Inflammatory macrophage treated with lipopolysaccharide for 4 hours (primary cell): ENCODE data around the gene AVPR2.

ENCODE experiments used
- DNase-seq: peaks from one replicate; pipeline ENCODE4 v3.0.0-alpha.2; 2020

AVPR2 gene

DNA sequence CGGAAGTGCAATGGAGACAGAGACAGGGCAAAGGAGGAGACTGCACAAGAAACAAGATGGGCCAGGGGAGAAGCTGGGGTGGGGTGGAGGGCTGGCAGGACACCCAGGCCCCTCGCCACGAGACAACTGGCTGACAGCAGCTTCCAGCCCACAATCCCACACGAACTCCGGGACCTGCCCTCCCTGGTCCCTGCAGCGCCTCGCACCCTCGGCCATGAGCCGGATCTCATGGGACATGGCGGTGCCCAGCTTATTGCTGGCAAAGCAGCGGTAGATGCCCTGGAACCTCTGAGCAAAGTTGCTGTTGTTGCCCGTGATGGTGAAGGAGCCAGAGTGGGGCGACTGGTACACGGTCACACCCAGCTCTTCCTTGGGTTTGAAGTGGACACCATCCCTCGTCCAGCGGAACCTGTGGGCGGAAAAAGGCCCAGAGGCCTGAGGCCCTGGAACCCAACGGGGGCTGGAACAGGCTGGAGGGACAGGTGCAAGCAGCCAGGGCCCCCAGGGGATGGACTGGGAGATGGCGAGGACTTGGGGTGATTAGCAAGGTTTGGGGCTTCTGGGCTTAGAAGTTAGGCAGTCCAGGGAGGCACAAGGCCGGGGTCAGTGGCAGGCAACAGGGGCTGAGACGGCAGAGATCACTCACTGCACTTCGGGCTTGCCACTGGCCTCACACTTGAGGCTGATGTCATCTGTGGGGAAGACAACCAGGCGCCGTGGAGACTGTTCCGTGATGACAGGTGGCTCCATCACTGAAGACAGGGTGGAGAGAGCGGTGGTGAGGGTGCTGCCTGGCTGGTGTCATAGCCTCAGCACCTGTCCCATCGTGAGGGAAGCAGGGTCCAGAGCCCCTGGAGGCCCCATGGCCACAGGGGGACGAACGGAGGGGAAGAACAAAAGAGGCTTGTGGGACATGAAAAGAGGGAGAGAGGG, 32.3 kb upstream of the AVPR2 start:
- DNase-seq = no peak

DNA sequence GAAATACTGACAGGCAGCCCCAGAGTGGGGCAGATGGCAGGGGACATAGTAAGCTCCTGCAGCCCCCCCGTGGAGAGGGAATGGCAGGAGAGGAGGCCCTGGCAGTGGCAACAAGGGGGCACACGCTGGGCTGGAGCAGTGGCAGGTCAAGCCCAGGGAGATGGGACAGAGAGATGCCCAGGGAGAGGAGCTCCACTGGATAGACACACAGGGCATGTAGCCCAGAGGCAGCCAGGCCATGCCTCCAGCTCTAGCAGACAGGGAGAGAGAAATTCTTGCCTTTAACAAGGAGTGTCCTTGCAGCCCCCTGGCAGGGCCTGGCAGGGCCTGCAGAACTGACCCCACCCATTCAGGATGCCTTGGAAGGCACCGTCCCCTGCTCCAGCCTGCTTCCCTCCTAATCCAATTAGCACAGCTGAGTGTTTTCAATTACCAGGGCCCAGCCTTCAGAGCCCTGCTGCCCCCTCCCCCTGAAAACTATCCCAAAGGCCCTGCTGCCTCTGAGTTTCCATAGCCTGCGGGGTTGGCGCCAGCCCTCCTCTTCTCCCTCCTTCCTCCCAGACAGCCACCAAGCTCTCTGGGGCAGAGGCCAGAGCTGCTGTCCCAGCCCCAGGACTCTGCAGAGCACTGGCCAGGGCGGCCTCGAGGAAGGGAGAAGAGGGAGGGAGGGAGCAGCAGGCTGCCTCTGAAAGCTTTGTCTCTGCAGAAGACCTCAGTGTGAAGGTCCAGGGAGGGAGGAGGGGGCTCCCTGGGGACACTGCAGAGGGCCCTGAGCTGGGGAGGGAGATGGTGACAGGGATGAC, 31.0 kb upstream of the AVPR2 start:
- DNase-seq = no peak

DNA sequence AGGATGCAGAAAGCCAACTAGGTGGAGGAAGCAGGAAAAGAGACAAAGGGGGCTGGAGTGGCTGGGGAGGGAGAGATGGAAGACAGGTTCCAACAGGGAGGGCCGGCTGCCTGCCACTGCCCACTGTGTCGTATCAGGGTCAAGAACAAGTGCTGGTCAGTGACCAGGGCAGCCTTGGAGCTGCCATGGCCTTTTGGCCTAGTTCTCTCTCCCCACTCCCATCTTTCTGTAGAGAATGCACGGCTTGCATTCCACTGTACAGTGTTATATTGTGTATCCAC, 30.4 kb upstream of the AVPR2 start:
- no peak for DNase-seq

DNA sequence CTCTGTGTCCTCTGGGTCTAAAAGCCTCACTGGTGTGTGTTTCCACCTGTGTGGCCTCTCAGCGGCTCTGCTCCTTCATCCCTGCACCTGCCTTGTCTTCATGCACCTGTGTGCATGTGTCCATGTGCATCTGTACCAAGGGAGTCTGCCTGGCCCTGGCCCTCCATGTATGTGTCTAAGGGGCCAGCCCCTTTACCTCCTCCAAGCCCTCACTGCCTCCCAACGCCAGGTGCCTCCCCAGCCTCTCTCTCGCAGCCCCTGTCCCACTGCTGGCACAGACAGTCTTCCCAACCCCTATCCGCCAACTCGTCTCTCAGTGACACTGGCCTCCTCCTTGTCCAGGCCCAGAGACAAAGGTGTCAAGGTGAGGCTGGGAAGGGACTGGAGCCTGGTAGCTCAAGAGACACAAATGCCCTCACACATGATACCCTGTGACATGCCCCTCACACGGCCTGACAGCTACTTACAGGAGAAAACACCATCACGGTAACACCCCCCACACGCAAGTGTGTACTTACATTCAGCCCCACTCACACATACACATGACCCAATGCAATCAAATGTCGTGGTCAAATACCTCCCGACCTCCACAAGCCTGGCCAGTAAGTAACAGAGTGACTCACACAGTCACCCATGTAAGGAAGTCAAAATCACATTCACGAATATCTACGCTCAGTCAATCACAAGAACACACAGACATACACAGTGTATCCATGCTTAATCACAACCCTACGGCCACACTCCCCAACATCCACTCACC, 29.9 kb upstream of the AVPR2 start:
- DNase-seq = no peak

- no peak for DNase-seq
These were observed 28.9 kb upstream of the AVPR2 start for GRCh38 chrX:153875391-153876111.

DNA sequence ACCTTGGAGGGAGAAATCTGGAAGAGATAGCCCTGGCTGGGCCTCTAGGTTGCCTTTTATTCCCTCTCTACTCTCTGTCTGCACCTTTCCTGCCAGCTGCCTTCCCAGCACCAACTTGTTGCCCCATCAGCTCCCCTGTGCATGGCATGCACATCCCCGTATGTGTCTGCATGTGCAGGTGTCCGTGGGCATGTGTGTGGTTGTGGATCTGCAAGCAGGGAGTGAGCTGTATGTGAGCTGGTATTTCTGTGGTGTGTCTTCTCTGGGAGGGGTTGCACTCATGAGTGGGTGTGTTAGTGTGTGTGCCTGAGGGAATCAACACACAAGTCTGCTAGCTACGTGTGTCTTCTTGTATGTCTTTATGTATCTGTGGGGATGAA, 28.4 kb upstream of the AVPR2 start:
- DNase-seq = no peak

- DNase-seq = no peak
These were observed 26.8 kb upstream of the AVPR2 start for GRCh38 chrX:153877571-153878261.

DNA sequence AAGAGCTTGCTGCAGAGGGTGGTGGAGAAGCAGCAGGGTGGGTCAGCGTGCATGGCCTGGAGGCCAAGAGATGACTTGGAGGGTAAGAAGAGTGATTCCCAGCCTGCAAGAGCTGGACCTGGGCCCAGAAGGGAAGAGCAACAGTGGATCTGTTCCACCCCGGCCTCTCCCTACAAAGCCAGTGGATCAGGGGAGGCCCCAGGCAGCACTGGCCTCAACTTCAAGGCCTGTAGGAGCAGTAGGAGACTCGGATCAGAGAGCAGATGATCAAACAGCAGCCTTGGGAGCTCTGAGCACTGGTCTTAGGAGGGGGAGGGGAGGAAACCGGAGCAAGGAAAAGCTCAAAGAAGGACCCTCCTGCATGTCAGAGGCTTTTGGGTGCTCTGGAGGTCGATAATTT, 26.1 kb upstream of the AVPR2 start:
- no peak for DNase-seq

DNA sequence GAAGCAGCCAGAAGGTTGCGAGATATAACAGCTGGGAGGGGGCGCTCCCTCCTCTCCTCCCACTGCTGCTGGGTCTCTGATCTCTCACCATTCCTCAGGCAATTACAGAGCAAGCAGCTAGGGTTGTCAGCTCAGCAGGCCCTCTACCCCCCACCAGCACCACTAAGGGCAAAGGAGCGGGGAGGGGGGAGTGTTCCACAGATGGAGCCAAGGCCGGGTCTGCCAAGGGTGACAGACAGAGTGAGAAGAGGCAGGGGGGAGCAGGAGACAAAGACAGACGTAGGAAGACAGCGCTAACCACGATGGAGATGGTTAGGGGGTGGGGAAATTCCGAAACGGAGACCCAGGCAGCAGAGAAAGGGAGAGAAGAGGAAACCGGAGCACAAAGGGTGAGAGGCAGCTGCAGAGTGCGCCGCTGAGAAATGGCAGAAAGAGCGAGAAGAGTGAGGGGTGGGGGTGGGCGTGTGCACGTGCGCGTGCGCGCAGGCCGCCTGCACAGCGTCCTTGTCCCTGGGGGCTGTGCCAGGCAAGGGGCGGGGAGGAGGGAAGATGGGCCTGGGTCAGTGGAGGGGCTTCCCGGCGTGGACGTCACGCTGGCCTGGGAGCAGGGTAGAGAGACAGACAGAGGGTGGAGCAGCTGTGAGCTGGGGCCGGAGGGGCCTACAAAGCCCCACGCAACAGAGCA, 25.4 kb upstream of the AVPR2 start:
- DNase-seq = no peak

- DNase-seq = no peak
These were observed 24.6 kb upstream of the AVPR2 start for GRCh38 chrX:153879741-153880439.

DNA sequence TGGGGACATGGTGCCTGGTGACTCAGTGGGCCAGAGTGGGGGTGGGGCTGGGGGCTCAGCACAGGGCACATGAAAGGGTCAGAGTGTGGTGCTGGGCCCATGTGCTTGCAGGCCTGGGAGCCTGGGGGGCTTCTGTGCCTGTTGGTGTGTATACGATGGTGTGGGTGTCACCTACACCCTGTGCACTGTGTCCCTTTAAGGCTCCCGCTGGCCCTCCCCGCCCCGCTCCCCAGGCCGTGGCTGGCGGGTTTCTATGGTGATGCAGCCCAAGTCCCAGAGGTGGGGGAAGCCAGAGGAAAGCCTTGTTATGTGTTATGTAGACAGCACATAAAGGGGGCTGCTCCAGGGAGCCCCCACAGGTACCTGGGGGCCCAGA, 24.0 kb upstream of the AVPR2 start:
- DNase-seq = no peak

DNA sequence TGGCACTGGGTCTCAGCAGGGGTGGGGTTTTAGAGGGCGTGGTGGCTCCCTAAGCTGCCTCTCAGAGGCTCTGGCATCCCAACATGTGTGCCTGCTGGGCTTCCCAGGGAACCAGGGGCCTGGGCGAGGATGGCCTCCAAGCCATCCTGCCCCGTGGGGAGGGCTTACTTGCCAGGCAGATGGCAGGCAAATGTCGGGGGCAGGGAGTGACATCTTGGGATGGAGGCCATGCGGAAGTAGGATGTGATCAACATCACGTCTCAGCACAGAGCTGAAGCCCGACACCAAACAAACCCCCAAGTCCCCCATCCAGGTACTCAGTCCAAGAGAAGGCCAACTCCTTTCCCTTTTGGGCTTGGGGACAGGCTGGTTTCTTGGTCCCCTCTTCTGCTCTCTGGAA, 23.2 kb upstream of the AVPR2 start:
- DNase-seq = no peak

DNA sequence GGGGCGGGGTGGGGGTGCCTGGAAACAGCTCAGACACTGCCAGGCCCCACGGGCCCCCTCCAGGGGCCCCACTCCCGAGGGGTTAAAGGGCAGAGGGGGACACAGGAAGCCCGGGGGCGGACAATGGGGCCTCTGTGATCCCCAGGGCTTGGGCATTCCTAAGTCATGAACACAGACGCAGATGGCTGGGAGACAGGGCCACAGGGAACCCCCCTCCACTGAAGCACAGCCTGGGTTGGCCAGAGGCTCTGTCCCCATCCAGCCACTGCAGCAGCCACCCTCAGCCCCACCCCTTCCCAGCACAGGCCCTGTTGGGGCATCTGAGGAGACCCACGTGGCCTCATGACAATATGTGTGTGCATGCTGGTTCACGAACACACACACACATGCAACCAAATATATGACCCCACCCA, 22.4 kb upstream of the AVPR2 start:
- DNase-seq = no peak

DNA sequence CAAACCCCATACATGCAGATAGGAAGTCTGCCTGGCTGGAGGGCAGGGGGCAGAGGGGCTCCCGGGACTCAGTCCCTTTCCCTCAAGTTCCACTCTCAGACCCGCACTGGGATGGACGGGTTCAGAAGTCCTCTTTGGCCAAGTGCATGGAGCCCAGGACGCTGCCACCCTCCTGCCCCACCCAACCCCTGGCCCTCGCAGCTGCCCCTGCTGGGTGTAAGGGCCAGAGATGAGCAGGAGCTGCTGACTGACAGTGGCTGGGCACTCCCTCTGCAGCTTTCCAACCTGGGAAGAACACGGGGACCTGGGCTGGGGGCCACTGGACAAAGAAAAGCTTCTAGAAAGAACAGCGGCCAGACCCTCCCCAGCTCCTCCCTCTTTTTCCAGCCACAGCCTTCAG, 21.9 kb upstream of the AVPR2 start:
- DNase-seq = no peak

- DNase-seq = no peak
These were observed 21.2 kb upstream of the AVPR2 start for GRCh38 chrX:153883163-153883843.

DNA sequence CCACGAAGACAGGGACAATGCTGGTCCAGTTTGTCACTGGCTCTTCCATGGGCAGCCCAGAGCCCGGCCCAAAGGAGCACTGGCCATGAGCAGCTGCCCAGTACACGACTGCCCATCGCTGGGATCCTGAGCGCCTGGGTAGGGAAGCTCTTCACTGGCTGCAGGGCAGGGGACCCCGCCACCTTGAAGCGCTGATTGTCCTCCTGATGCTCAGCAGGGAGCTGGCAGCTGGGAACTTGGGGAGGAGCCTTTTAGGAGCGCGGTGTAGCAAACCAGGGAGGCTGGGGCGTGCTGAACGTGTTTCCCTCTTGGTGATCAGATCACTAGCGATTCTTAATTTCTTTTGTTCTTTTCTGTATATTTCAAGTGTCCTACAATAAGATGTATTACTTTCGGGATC, 20.3 kb upstream of the AVPR2 start:
- no peak for DNase-seq

- DNase-seq = no peak
These were observed 19.9 kb upstream of the AVPR2 start for GRCh38 chrX:153884590-153884989.

- DNase-seq = no peak
These were observed 19.2 kb upstream of the AVPR2 start for GRCh38 chrX:153885208-153885787.

DNA sequence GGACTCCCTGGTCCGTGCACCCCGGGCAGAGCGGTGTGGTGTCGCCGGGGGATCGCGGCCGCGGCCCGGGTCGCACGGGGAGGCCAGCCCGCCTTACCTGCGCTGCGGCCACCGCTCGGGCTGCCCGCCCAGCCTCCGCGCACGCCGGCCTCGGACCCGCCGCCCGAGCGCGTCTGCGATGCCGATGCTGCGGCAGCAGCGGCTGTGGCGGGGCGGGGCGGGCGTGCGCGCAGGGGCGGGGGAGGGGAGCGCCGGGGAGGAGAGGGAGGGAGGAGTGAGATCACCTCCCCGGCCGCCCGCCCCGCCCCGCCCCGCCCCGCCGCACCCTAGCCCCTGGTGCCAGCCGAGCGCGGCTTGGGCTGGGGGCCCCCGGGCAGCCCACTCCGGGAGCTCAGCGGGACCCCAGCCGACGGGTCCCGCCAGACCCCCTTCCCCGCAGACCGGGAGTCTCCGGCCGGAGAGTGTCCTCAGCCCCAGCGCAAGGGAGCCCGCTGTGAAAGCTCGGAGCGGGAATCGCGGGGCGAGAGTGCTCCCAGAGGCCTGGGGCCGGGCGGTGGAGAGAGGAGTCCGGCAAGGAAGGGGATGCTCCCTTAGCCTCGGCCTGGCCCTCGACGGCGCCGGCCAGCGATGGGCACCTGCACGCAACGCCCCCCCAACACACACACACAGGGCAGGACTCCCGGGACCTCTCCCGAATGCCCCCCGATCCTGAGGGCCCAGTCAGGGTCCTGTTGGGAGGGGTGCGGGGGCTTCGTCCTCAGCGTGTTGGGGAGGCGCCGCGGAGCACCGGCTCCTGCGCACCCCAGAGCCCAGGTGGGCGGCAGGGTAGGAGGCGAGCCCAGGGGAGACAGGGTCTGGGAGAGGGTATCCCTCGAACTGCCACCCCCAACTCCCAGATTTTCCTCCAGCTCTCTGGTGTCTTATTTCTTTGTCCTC, 18.2 kb upstream of the AVPR2 start, which contains the start of gene L1CAM:
Gene L1CAM, minus strand, starts transcription at position 206 of the 936 bp plus-strand sequence. CDS start 10,337 bp downstream, outside the sequence.
- DNase-seq = no peak
